Endothelial cell of umbilical vein (primary cell): ENCODE data around the gene THSD7B. TPM values are rescaled to one million over a fixed set of nuclear protein-coding genes. Genes with fewer than 3 reads are reported as not detected.

Experiments
- BruUV-seq: library from RNA; stranded (reverse); fragments of 400-500 nt; replicated peaks from 2 replicates; lab custom pipeline; 2021; lab: Mats Ljungman, UMichigan
- CTCF ChIA-PET: fragments of 300-600, 350-600 bp; sonication (Branson Sonifier 250); formaldehyde crosslinking; loops from one replicate; lab custom pipeline; 2021; ENCODE audit warnings: antibody characterized with exemption, inconsistent platforms; lab: Charles Lee
- POLR2A ChIA-PET: fragments of 300-600, 350-600 bp; sonication (Branson Sonifier 250); formaldehyde crosslinking; loops from one replicate; lab custom pipeline; 2021; ENCODE audit warnings: antibody characterized with exemption, inconsistent platforms; lab: Charles Lee
- DNase-seq: peaks from one replicate; pipeline ENCODE4 v3.0.0-alpha.2; 2011; ENCODE audit warnings: low read depth, low spot score
- FAIRE-seq: peaks from 2 replicates; lab custom pipeline; 2011; peaks lifted over from hg19 to GRCh38; lab: Jason Lieb, UNC
- H2AFZ ChIP-seq: 2 replicates; pipeline ENCODE4 v1.6.0; 2012; ENCODE audit warnings: low read depth, low read length, control low read depth, inconsistent platforms
- H3K27ac ChIP-seq: 2 replicates; pipeline ENCODE4 v1.5.1; 2011; ENCODE audit warnings: low read depth, mild to moderate bottlenecking, control low read depth, low read length, moderate library complexity; ENCODE audit not compliant: insufficient read depth
- H3K27me3 ChIP-seq, 2 experiments: 2 replicates each; pipeline versions ENCODE4 v1.6.0 to v1.6.1; 2011; ENCODE audit warnings: low read length in 2 of 2, mixed read lengths in 1 of 2; ENCODE audit not compliant: control insufficient read depth in 2 of 2, insufficient read depth in 2 of 2
- H3K36me3 ChIP-seq, 2 experiments: 2 replicates in 1 of 2; 3 replicates in 1 of 2; pipeline ENCODE4 v1.5.1; 2011; ENCODE audit warnings: low read length in 2 of 2, mild to moderate bottlenecking in 1 of 2, moderate library complexity in 1 of 2; ENCODE audit not compliant: control insufficient read depth in 2 of 2, insufficient read depth in 2 of 2; ENCODE audit errors: extremely low read depth in 1 of 2
- H3K4me1 ChIP-seq: 3 replicates; pipeline ENCODE4 v1.5.1; 2011; ENCODE audit warnings: mild to moderate bottlenecking, low read length; ENCODE audit not compliant: control insufficient read depth, insufficient read depth; ENCODE audit errors: extremely low read depth
- H3K4me2 ChIP-seq: 2 replicates; pipeline ENCODE4 v1.6.1; 2011; ENCODE audit warnings: low read length, control low read depth, mixed read lengths; ENCODE audit not compliant: insufficient read depth
- H3K4me3 ChIP-seq, 3 experiments: fragments of 200-600 bp in 1 of 3; sonication (generic), shearing (Covaris generic) in 1 of 3; replicated peaks in 1 of 3; 2 replicates each; pipeline ENCODE4 v1.5.1; 2011 to 2016; ENCODE audit warnings: control low read depth in 3 of 3, low read length in 3 of 3, mild to moderate bottlenecking in 2 of 3, inconsistent platforms in 1 of 3, low read depth in 1 of 3, moderate library complexity in 1 of 3; ENCODE audit not compliant: insufficient read depth in 1 of 3
- H3K79me2 ChIP-seq: 2 replicates; pipeline ENCODE4 v1.6.0; 2012; ENCODE audit warnings: low read length, inconsistent platforms; ENCODE audit not compliant: control insufficient read depth, insufficient read depth
- H3K9ac ChIP-seq: replicated peaks from 2 replicates; pipeline ENCODE3; 2011; ENCODE audit warnings: low read length, control low read depth; ENCODE audit not compliant: insufficient read depth; ENCODE audit errors: extremely low read depth
- H3K9me1 ChIP-seq: replicated peaks from 3 replicates; pipeline ENCODE4 v1.6.0; 2011; ENCODE audit warnings: mild to moderate bottlenecking, low read length; ENCODE audit not compliant: control insufficient read depth, insufficient read depth; ENCODE audit errors: extremely low read depth
- H3K9me3 ChIP-seq: replicated peaks from 2 replicates; pipeline ENCODE4 v1.5.1; 2012; ENCODE audit warnings: low read length, inconsistent platforms; ENCODE audit not compliant: control insufficient read depth, insufficient read depth
- H4K20me1 ChIP-seq: replicated peaks from 2 replicates; pipeline ENCODE3; 2011; ENCODE audit warnings: mild to moderate bottlenecking, low read length; ENCODE audit not compliant: control insufficient read depth, insufficient read depth; ENCODE audit errors: extremely low read depth
- CTCF ChIP-seq, 2 donors: IDR thresholded peaks; 1 replicate in 1 of 2; 2 replicates in 1 of 2; pipeline ENCODE4 v1.5.1; 2011; ENCODE audit warnings: low read length in 2 of 2, mild to moderate bottlenecking in 2 of 2, moderate library complexity in 2 of 2, control low read depth in 1 of 2, inconsistent platforms in 1 of 2, low read depth in 1 of 2; ENCODE audit not compliant: insufficient read depth in 1 of 2; ENCODE audit errors: extremely low read depth in 1 of 2
- EZH2 ChIP-seq: IDR thresholded peaks from 2 replicates; pipeline ENCODE4 v1.6.1; 2012; ENCODE audit warnings: borderline replicate concordance, low read depth, mild to moderate bottlenecking, moderate library complexity, low read length, inconsistent platforms; ENCODE audit not compliant: severe bottlenecking
- FOS ChIP-seq: IDR thresholded peaks from 2 replicates; pipeline ENCODE4 v1.6.1; 2011; ENCODE audit warnings: mild to moderate bottlenecking, low read length, moderate library complexity, borderline replicate concordance; ENCODE audit not compliant: insufficient read depth
- GATA2 ChIP-seq: IDR thresholded peaks from 2 replicates; pipeline ENCODE4 v1.7.0; 2011; ENCODE audit warnings: low read depth, mild to moderate bottlenecking, moderate library complexity, mixed read lengths, low read length; ENCODE audit not compliant: insufficient read length, insufficient read depth
- JUN ChIP-seq: IDR thresholded peaks from 2 replicates; pipeline ENCODE4 v1.6.1; 2011; ENCODE audit warnings: borderline replicate concordance, low read depth; ENCODE audit not compliant: insufficient read length, insufficient read depth
- MAX ChIP-seq: IDR thresholded peaks from 2 replicates; pipeline ENCODE4 v1.6.1; 2011; ENCODE audit not compliant: insufficient read depth, insufficient read length
- MYC ChIP-seq: IDR thresholded peaks from one replicate; pipeline ENCODE4 v1.6.1; 2011; ENCODE audit warnings: mild to moderate bottlenecking, low read depth, low read length
- POLR2A ChIP-seq: IDR thresholded peaks from 2 replicates; pipeline ENCODE4 v1.6.1; 2012; ENCODE audit warnings: low read depth, mild to moderate bottlenecking, control low read depth, low read length
- POLR2AphosphoS5 ChIP-seq: IDR thresholded peaks from 2 replicates; pipeline ENCODE4 v1.6.1; 2012; ENCODE audit warnings: low read depth, mild to moderate bottlenecking, control low read depth, low read length, moderate library complexity; ENCODE audit not compliant: insufficient read depth
- dilution Hi-C: fragments of 300-500 bp; cut with MboI; formaldehyde crosslinking; loops from one replicate; pipeline ENCODE4 v1.15.0; 2019; ENCODE audit warnings: low sequenced_read_pairs; ENCODE audit not compliant: extremely low pct_ligation_motif_present
- intact Hi-C: fragments of 100-400 bp; cut with micrococcal nuclease; formaldehyde crosslinking; loops from one replicate; pipeline ENCODE4 v1.10.0; 2022
- polyA plus RNA-seq, 4 experiments: library from polyadenylated mRNA; depleted of rRNA in 3 of 4; stranded (reverse) in 3 of 4; unstranded in 1 of 4; fragments of >200 nt; gene quantifications; 2 replicates each; pipeline versions ENCODE4 v1.2.1 to v1.2.3, GENCODE V29; 2011 to 2012; ENCODE audit warnings: missing spikeins in 1 of 4
- total RNA-seq: library from RNA; stranded (reverse); gene quantifications from 2 replicates; pipeline ENCODE4 v1.2.3, GENCODE V29; 2021

The THSD7B gene
- total and polyA plus RNA-seq, 2 donors (not counting 3 experiments of a cell fraction or from before 2014, with no cell fraction given), result 0.04 TPM; not detected in 1

GRCh38 chr2:137249463-137250130 lies 484.3 kb downstream of the THSD7B start:
- H3K9me3 ChIP-seq, result no peaks in the 10 kb centered on the region
- no peaks in the 10 kb centered on the region for H3K79me2 ChIP-seq
- intact Hi-C loops, result no loop called here
- H3K4me3 ChIP-seq, result no peak overlapping the region
- H3K9ac ChIP-seq, result no peak overlapping the region
- no peak overlapping the region for H3K4me2 ChIP-seq
- H3K36me3 ChIP-seq, result no peaks in the 10 kb centered on the region
- FAIRE-seq (no peak), DNase-seq (no peak)
- dilution Hi-C loops, result no loop called here
- no peak overlapping the region for H3K27ac ChIP-seq
- TF ChIP-seq GATA2 (no peak), MYC (no peak), JUN (no peak), FOS (no peak), POLR2AphosphoS5 (no peak), EZH2 (no peak), CTCF (IDR thresholded peaks at IDR 0.05; ENCODE audit: extremely low read depth in 1 of 2, insufficient read depth in 1 of 2, low read depth in 1 of 2, low read length in 2 of 2) (no peak), POLR2A (no peak), MAX (no peak)
- H4K20me1 ChIP-seq, result no peaks in the 10 kb centered on the region
- no peaks in the 10 kb centered on the region for H3K4me1 ChIP-seq
- ChIA-PET POLR2A (no interaction called here), CTCF (interaction anchor here (0.9 to 1.2 kb wide), 2 partner anchors 9 to 13 kb away, joined by 3 to 5 read pairs; no protein-coding TSS in a partner anchor)
- H3K27me3 ChIP-seq, result no peaks in the 10 kb centered on the region
- no peaks in the 10 kb centered on the region for H3K9me1 ChIP-seq
- H2AFZ ChIP-seq, result no peak overlapping the region
- BruUV-seq, result no TSS peak
